GM12892 (cell line): ENCODE data around the gene EOLA1.
"Not testable (repeated sequence)": the region's sequence is repeated elsewhere in the genome, so short reads cannot be mapped to it uniquely, and the experiment has no call there.

ENCODE experiments used
- POLR2A ChIP-seq: IDR thresholded peaks from 2 replicates; pipeline ENCODE4 v1.6.1; 2011; ENCODE audit warnings: low read depth, low read length, control low read depth
- POLR2AphosphoS5 ChIP-seq: IDR thresholded peaks from 2 replicates; pipeline ENCODE4 v1.6.1; 2011; ENCODE audit warnings: low read depth, low read length, control low read depth

- TF ChIP-seq POLR2A, POLR2AphosphoS5: not testable (repeated sequence)
Measured at GRCh38 chrX:149551939-149552248, 11.1 kb downstream of the EOLA1 start.
